Esophagus mucosa (tissue), 1 donor: ENCODE results near the gene NOP9. TPM values are rescaled to one million over a fixed set of nuclear protein-coding genes. Genes with fewer than 3 reads are reported as not detected.

Experiments
- ATAC-seq: fragments of 200-7000 bp; cut with Tn5 transposase; one replicate; pipeline ENCODE4 v1.9.1; 2020
- total RNA-seq: library from RNA; stranded (reverse); gene quantifications from one replicate; pipeline ENCODE4 v1.2.4, GENCODE V29; 2023
- donor health status: DM: yes; HTN: yes; CAD: no.

Gene NOP9
- total RNA-seq, 1 donor from 2014 or later: 20.5 TPM

- peak; percentile 77 for ATAC-seq
Observed at GRCh38 chr14:24264298-24264697, 35.4 kb upstream of the NOP9 start.

- ATAC-seq: no peak
Observed at GRCh38 chr14:24266344-24267244, 33.1 kb upstream of the NOP9 start.

- no peak for ATAC-seq
Observed at GRCh38 chr14:24267516-24267915, 32.1 kb upstream of the NOP9 start.

- ATAC-seq: no peak
Observed at GRCh38 chr14:24268225-24268624, 31.4 kb upstream of the NOP9 start.

GRCh38 chr14:24269368-24269767, 30.3 kb upstream of the NOP9 start:
- ATAC-seq: no peak

- no peak for ATAC-seq
Observed at GRCh38 chr14:24269910-24270536, 29.6 kb upstream of the NOP9 start.

- ATAC-seq: no peak
Observed at GRCh38 chr14:24270537-24271133, 29.0 kb upstream of the NOP9 start.

GRCh38 chr14:24271134-24271833, 28.4 kb upstream of the NOP9 start, which contains the start of gene RABGGTA:
RABGGTA (minus strand) TSS chr14:24271597; CDS start chr14:24271115, 482 bp downstream.
- peak; percentile 80 for ATAC-seq

GRCh38 chr14:24271834-24272263, 27.8 kb upstream of the NOP9 start:
- ATAC-seq: no peak

GRCh38 chr14:24272467-24272866, 27.2 kb upstream of the NOP9 start:
- ATAC-seq: peak; percentile 11

GRCh38 chr14:24273422-24273998, 26.1 kb upstream of the NOP9 start:
- peak; percentile 26 for ATAC-seq

- ATAC-seq: peak; percentile 73
Observed at GRCh38 chr14:24274101-24274543, 25.5 kb upstream of the NOP9 start.

GRCh38 chr14:24277071-24277470, 22.6 kb upstream of the NOP9 start:
- ATAC-seq: no peak

- ATAC-seq: no peak
Observed at GRCh38 chr14:24277606-24278321, 21.9 kb upstream of the NOP9 start.

GRCh38 chr14:24278424-24278823, 21.2 kb upstream of the NOP9 start:
- no peak for ATAC-seq

- peak; percentile 87 for ATAC-seq
Observed at GRCh38 chr14:24279301-24280186, 20.1 kb upstream of the NOP9 start.

- ATAC-seq: peak; percentile 60
Observed at GRCh38 chr14:24280797-24281460, 18.7 kb upstream of the NOP9 start.

GRCh38 chr14:24281636-24282035, 18.0 kb upstream of the NOP9 start:
- no peak for ATAC-seq

- ATAC-seq: no peak
Observed at GRCh38 chr14:24282736-24283135, 16.9 kb upstream of the NOP9 start.
